B cell (primary cell): Measurements from ENCODE around the gene STARD3NL.

ENCODE experiments used
- EZH2 ChIP-seq: IDR thresholded peaks from 2 replicates; pipeline ENCODE4 v1.6.1; 2012; ENCODE audit warnings: borderline replicate concordance, low read depth, mild to moderate bottlenecking, moderate library complexity, low read length; ENCODE audit not compliant: insufficient read depth, poor library complexity, severe bottlenecking
- TF ChIP-seq, protein P1 (sequence below): fragments of 200-600 bp; IDR thresholded peaks from one replicate; pipeline ENCODE4 v1.8.0; 2022; ENCODE audit warnings: antibody characterized with exemption, mild to moderate bottlenecking

DNA sequence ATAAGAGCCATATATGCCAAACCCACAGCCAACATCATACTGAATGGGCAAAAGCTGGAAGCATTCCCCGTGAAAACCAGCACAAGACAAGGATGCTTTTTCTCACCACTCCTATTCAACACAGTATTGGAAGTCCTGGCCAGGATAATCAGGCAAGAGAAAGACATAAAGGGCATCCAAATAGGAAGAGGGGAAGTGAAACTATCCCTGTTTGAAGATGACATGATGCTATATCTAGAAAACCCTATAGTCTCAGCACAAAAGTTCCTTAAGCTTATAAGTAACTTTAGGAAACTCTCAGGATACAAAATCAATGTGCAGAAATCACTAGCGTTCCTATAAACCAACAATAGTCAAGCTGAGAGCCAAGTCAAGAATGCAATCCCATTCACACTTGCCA lies 23.8 kb upstream of the STARD3NL start:
- TF ChIP-seq, protein P1, sequence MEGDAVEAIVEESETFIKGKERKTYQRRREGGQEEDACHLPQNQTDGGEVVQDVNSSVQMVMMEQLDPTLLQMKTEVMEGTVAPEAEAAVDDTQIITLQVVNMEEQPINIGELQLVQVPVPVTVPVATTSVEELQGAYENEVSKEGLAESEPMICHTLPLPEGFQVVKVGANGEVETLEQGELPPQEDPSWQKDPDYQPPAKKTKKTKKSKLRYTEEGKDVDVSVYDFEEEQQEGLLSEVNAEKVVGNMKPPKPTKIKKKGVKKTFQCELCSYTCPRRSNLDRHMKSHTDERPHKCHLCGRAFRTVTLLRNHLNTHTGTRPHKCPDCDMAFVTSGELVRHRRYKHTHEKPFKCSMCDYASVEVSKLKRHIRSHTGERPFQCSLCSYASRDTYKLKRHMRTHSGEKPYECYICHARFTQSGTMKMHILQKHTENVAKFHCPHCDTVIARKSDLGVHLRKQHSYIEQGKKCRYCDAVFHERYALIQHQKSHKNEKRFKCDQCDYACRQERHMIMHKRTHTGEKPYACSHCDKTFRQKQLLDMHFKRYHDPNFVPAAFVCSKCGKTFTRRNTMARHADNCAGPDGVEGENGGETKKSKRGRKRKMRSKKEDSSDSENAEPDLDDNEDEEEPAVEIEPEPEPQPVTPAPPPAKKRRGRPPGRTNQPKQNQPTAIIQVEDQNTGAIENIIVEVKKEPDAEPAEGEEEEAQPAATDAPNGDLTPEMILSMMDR = no peak
- no peak for TF ChIP-seq EZH2
